ENCODE data around the gene WDR27. TPM values are rescaled to one million over a fixed set of nuclear protein-coding genes. Genes with fewer than 3 reads are reported as not detected.

The WDR27 gene
- total RNA-seq, 2 experiments from 2014 or later = 48.8 to 49.6 TPM

DNA sequence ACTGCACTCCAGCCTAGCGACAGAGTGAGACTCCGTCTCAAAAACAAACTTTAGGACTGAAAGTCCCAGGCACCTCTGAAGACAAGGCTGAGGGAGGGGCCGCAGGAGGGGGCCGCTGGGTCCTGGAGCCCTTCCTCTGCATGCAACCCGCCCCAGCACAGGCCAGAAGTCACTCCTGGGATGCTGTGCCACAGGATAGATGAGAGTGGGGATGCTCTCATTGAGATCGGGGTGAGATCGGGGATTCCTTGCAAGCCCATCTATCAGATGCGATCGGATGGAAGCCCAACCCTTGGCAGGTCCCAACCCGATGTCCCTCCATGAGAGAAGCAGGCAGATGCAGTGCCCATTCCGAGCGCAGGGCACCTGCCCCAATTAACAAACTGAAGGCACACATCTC lies 66.5 kb downstream of the WDR27 start:
- intact Hi-C loops (cut with micrococcal nuclease) = no loop called here
- Mint-ChIP-seq H3K4me1 (ENCODE audit: low read depth) (no peaks in the 10 kb centered on the region), H3K27ac (no peak overlapping the region), H3K4me3 (no peak overlapping the region), H3K9me3 (no peaks in the 10 kb centered on the region), H3K27me3 (no peaks in the 10 kb centered on the region), H3K36me3 (ENCODE audit: low read depth) (peaks cover 13% of the 10 kb centered on the region)
- CTCF ChIA-PET = no interaction called here
- ATAC-seq = no peak
- POLR2A ChIA-PET = no interaction called here
- no peak for DNase-seq
- TF ChIP-seq CTCF (IDR thresholded peaks at IDR 0.05) = no peak

GRCh38 chr6:169632841-169633240 lies 69.0 kb downstream of the WDR27 start:
- H3K4me3 Mint-ChIP-seq = no peak overlapping the region
- ChIA-PET CTCF (no interaction called here), POLR2A (no interaction called here)
- intact Hi-C loops (cut with micrococcal nuclease) = no loop called here
- peaks cover 13% of the 10 kb centered on the region for H3K36me3 Mint-ChIP-seq (ENCODE audit: low read depth)
- DNase-seq (no peak), ATAC-seq (no peak)
- no peaks in the 10 kb centered on the region for H3K27me3 Mint-ChIP-seq
- H3K9me3 Mint-ChIP-seq = no peaks in the 10 kb centered on the region
- H3K27ac Mint-ChIP-seq = no peak overlapping the region
- H3K4me1 Mint-ChIP-seq (ENCODE audit: low read depth) = no peaks in the 10 kb centered on the region
- no peak for TF ChIP-seq CTCF (IDR thresholded peaks at IDR 0.05)

GRCh38 chr6:169629256-169629655 lies 72.6 kb downstream of the WDR27 start:
- ChIA-PET CTCF (interaction anchor here (1.1 kb wide), 1 partner anchor 146 kb away, joined by 3 read pairs; no protein-coding TSS in a partner anchor), POLR2A (no interaction called here)
- DNase-seq = no peak
- no peak overlapping the region for H3K4me3 Mint-ChIP-seq
- H3K36me3 Mint-ChIP-seq (ENCODE audit: low read depth) = peaks cover 7% of the 10 kb centered on the region
- no peak overlapping the region for H3K27ac Mint-ChIP-seq
- no peaks in the 10 kb centered on the region for H3K9me3 Mint-ChIP-seq
- intact Hi-C loops (cut with micrococcal nuclease) = no loop called here
- TF ChIP-seq CTCF (IDR thresholded peaks at IDR 0.05) = no peak
- no peak for ATAC-seq
- H3K4me1 Mint-ChIP-seq (ENCODE audit: low read depth) = no peaks in the 10 kb centered on the region
- H3K27me3 Mint-ChIP-seq = no peaks in the 10 kb centered on the region

DNA sequence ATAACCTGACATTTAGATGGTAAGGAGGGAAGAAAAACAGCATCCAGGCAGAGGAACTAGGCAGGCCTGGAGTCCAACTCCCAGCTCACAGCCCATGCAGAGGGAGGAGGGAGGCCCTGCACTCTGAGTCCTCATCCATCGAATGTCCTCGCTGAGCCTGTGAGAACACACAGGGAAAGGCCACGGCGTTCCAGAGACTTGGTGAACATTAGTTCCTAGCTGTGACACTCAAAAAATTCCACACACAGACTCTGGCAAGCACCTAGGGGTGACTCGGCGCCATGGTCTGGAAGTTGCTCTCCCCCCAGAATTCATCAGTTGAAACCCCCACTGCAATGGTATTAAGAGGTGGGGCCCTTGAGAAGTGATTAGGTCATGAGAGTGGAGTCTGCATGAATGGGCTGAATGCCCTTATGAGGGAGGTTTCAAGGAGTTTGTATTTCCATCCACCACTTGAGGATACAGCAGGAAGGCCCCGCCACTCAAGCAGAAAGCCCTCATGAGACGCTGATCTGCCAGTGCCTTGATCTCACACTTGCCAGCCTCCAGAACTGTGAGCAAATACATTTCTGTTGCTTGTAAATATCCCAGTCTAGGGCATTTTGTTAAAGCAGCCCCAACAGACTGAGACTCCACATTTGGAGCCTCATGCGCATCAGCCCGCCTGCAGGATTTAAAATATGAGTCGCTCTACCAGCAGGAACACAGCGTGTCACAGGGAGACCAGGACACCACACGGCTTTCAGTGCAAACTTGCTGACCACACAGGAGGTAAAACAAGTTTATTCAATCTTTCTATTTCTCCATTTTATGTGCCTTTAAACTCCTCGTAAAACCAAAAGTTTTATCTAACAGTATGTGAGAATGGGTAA lies 73.9 kb downstream of the WDR27 start:
- POLR2A ChIA-PET = no interaction called here
- H3K27ac Mint-ChIP-seq = no peak overlapping the region
- ATAC-seq (no peak), DNase-seq (no peak)
- intact Hi-C loops (cut with micrococcal nuclease) = no loop called here
- TF ChIP-seq CTCF (IDR thresholded peaks at IDR 0.05) = no peak
- no peaks in the 10 kb centered on the region for H3K9me3 Mint-ChIP-seq
- no peaks in the 10 kb centered on the region for H3K27me3 Mint-ChIP-seq
- CTCF ChIA-PET = interaction anchor here (1.1 kb wide), 1 partner anchor 145 kb away, joined by 3 read pairs; no protein-coding TSS in a partner anchor
- no peak overlapping the region for H3K4me3 Mint-ChIP-seq
- peaks cover 5% of the 10 kb centered on the region for H3K36me3 Mint-ChIP-seq (ENCODE audit: low read depth)
- no peaks in the 10 kb centered on the region for H3K4me1 Mint-ChIP-seq (ENCODE audit: low read depth)

DNA sequence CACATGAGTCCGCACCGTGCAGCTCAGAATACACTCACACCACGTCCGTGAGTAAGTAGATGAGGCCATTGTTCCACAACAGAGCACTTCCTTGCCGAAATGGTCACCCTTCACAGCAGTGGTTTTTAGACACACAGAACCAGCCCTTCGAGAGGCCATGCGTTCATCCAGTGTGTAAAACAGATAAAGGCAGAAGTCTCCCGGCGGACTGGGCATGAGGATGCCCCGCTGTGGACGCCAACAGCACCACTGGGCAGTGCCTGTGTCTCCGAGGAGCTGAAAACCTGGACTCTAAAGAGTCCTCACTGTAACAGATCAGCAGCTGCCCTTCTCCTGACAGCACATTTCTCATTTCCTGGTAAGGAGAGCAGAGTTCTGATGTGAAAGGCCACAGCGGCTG lies 75.2 kb downstream of the WDR27 start:
- no peaks in the 10 kb centered on the region for H3K27me3 Mint-ChIP-seq
- POLR2A ChIA-PET = interaction anchor here (0.5 kb wide), 1 partner anchor 30 kb away, joined by 3 read pairs; no protein-coding TSS in a partner anchor

More for the DNA sequence above, 75.2 kb downstream of the WDR27 start:
- intact Hi-C loops (cut with micrococcal nuclease) = no loop called here
- CTCF ChIA-PET = no interaction called here
- Mint-ChIP-seq H3K9me3 (no peaks in the 10 kb centered on the region), H3K27ac (no peak overlapping the region), H3K36me3 (ENCODE audit: low read depth) (no peaks in the 10 kb centered on the region), H3K4me1 (ENCODE audit: low read depth) (no peaks in the 10 kb centered on the region), H3K4me3 (no peak overlapping the region)
- ATAC-seq = no peak
- no peak for DNase-seq
- TF ChIP-seq CTCF (IDR thresholded peaks at IDR 0.05) = no peak
